CD4-positive, CD25-positive, alpha-beta regulatory T cell (primary cell): ENCODE data around the gene PGM1. TPM values are rescaled to one million over a fixed set of nuclear protein-coding genes. Genes with fewer than 3 reads are reported as not detected.

Experiments used
- ATAC-seq, 2 donors: fragments of 150-1000 bp; cut with Tn5 transposase; one replicate each; pipeline ENCODE4 v1.10.0; 2021; ENCODE audit warnings: low read depth in 2 of 2, moderate number of reproducible peaks in 2 of 2, moderate library complexity in 1 of 2
- DNase-seq, 3 donors: peaks; one replicate each; pipeline versions ENCODE4 v3.0.0 to v3.0.0-alpha.2; 2012 to 2022; ENCODE audit warnings: mixed read lengths in 1 of 3
- H3K27ac ChIP-seq: one replicate; pipeline ENCODE4 v1.7.0; 2013; ENCODE audit warnings: mild to moderate bottlenecking, low read length; ENCODE audit not compliant: insufficient read depth, poor library complexity, severe bottlenecking
- H3K27me3 ChIP-seq: one replicate; pipeline ENCODE4 v1.7.0; 2013; ENCODE audit warnings: low read length; ENCODE audit not compliant: control insufficient read depth, insufficient read depth
- H3K36me3 ChIP-seq: one replicate; pipeline ENCODE4 v1.7.0; 2013; ENCODE audit warnings: mild to moderate bottlenecking, low read length, moderate library complexity; ENCODE audit not compliant: control insufficient read depth, insufficient read depth
- H3K4me1 ChIP-seq: 2 replicates; pipeline ENCODE4 v1.7.0; 2013; ENCODE audit warnings: mild to moderate bottlenecking, low read length; ENCODE audit not compliant: insufficient read depth, control insufficient read depth, poor library complexity, severe bottlenecking
- H3K4me3 ChIP-seq: one replicate; pipeline ENCODE4 v1.7.0; 2013; ENCODE audit warnings: low read depth, mild to moderate bottlenecking, low read length, moderate library complexity
- H3K9me3 ChIP-seq, 2 experiments: 1 replicate in 1 of 2; 2 replicates in 1 of 2; pipeline ENCODE4 v1.7.0; 2013; ENCODE audit warnings: low read length in 2 of 2, mild to moderate bottlenecking in 1 of 2, moderate library complexity in 1 of 2; ENCODE audit not compliant: control insufficient read depth in 2 of 2
- H3K27ac Mint-ChIP-seq, 3 donors: one replicate each; pipeline ENCODE4 v1.8.0; 2020 to 2022; ENCODE audit warnings: mild to moderate bottlenecking in 3 of 3, mixed read lengths in 3 of 3, moderate library complexity in 2 of 3
- H3K27me3 Mint-ChIP-seq: one replicate; pipeline ENCODE4 v1.8.0; 2022; ENCODE audit warnings: mild to moderate bottlenecking, mixed read lengths
- H3K36me3 Mint-ChIP-seq: one replicate; pipeline ENCODE4 v1.8.0; 2020; ENCODE audit warnings: mixed read lengths
- H3K4me1 Mint-ChIP-seq, 4 donors: one replicate each; pipeline ENCODE4 v1.8.0; 2020 to 2022; ENCODE audit warnings: mixed read lengths in 4 of 4, mild to moderate bottlenecking in 1 of 4
- H3K4me3 Mint-ChIP-seq, 4 donors: one replicate each; pipeline ENCODE4 v1.8.0; 2020 to 2022; ENCODE audit warnings: mild to moderate bottlenecking in 4 of 4, mixed read lengths in 4 of 4, moderate library complexity in 3 of 4
- H3K9me3 Mint-ChIP-seq, 7 donors: one replicate each; pipeline ENCODE4 v1.8.0; 2020 to 2022; ENCODE audit warnings: mixed read lengths in 7 of 7, mild to moderate bottlenecking in 3 of 7, moderate library complexity in 2 of 7
- polyA plus RNA-seq, 4 donors: library from polyadenylated mRNA; unstranded; fragments of 300-500 nt; fragmentation: Illumina TruSeq; gene quantifications; one replicate each; pipeline ENCODE4 v1.2.3, GENCODE V29; 2021
- total RNA-seq: library from RNA; stranded (reverse); gene quantifications from one replicate; pipeline ENCODE4 v1.2.3, GENCODE V29; 2022

PGM1 gene
- total and polyA plus RNA-seq, 5 donors from 2014 or later, result 12.6 to 35.4 (median 26.4) TPM

- Histone ChIP-seq H3K4me1 (no peaks in the 10 kb centered on the region), H3K36me3 (no peaks in the 10 kb centered on the region), H3K27me3 (no peaks in the 10 kb centered on the region), H3K27ac (no peak overlapping the region), H3K9me3 (no peaks in the 10 kb centered on the region), H3K4me3 (no peak overlapping the region)
- Mint-ChIP-seq H3K27ac (no peak overlapping the region), H3K27me3 (no peaks in the 10 kb centered on the region), H3K9me3 (no peaks in the 10 kb centered on the region), H3K4me3 (no peak overlapping the region), H3K36me3 (peaks cover 6% of the 10 kb centered on the region), H3K4me1 (peaks cover 5 to 14% (median 8%) of the 10 kb centered on the region in 4 donors)
- ATAC-seq, result peak; percentile 50 to 61
- DNase-seq, result peak; percentile 50 to 77 (median 74)
These were observed 22.7 kb downstream of the PGM1 start for GRCh38 chr1:63615768-63616420.

DNA sequence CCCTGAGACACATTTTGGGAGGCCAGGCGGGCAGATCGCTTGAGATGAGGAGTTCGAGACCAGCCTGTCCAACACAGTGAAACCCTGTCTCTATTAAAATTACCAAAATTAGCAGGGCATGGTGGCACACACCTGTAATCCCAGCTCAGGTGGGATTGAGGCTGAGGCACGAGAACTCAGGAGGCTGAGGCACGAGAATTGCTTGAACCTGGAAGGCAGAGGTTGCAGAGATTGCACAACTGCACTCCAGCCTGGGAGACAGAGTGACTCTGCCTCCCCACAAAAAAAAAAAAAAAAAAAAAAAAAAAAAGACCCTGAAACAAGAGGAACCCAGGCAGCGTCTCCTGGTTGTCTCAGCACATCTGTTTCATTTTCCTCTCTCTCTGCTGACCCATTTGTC, 24.2 kb downstream of the PGM1 start:
- ATAC-seq (no peak), DNase-seq (no peak)
- Histone ChIP-seq H3K27me3 (no peaks in the 10 kb centered on the region), H3K4me3 (no peak overlapping the region), H3K4me1 (no peaks in the 10 kb centered on the region), H3K27ac (no peak overlapping the region), H3K9me3 (no peaks in the 10 kb centered on the region), H3K36me3 (no peaks in the 10 kb centered on the region)
- Mint-ChIP-seq H3K4me3 (no peak overlapping the region), H3K9me3 (no peaks in the 10 kb centered on the region), H3K27ac (peak overlapping the region in 1 of 3 donors; percentile 15), H3K4me1 (peaks cover 5 to 13% (median 8%) of the 10 kb centered on the region in 4 donors), H3K27me3 (no peaks in the 10 kb centered on the region), H3K36me3 (peaks cover 6% of the 10 kb centered on the region)

DNA sequence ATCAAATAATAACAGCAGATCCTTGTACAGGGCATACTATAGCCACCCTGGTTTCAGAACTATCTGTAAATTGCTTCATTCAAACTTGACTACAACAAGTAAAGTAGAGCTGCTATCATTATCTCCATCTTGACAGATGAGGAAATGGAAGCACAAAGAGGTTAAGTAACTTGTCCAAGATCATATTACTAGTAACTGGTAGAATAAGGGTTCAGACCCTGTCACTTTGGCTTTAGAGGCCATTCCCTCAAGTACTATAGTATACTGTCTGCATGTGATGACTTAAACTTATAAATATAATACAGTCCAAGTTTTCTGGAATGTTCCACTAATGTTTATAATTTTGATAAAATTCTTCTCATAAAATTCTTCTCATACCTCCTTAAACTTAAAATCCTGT, 24.8 kb downstream of the PGM1 start:
- ATAC-seq, result no peak
- DNase-seq, result no peak
- Histone ChIP-seq H3K4me1 (no peaks in the 10 kb centered on the region), H3K36me3 (no peaks in the 10 kb centered on the region), H3K9me3 (no peaks in the 10 kb centered on the region), H3K27me3 (no peaks in the 10 kb centered on the region), H3K4me3 (no peak overlapping the region), H3K27ac (no peak overlapping the region)
- Mint-ChIP-seq H3K36me3 (peaks cover 6% of the 10 kb centered on the region), H3K4me1 (peaks cover 5 to 10% (median 8%) of the 10 kb centered on the region in 4 donors), H3K9me3 (no peaks in the 10 kb centered on the region), H3K4me3 (no peak overlapping the region), H3K27ac (no peak overlapping the region), H3K27me3 (no peaks in the 10 kb centered on the region)

GRCh38 chr1:63619558-63619957, 26.3 kb downstream of the PGM1 start:
- Histone ChIP-seq H3K36me3 (no peaks in the 10 kb centered on the region), H3K9me3 (no peaks in the 10 kb centered on the region), H3K27ac (no peak overlapping the region), H3K4me1 (no peaks in the 10 kb centered on the region), H3K4me3 (no peak overlapping the region), H3K27me3 (no peaks in the 10 kb centered on the region)
- H3K36me3 Mint-ChIP-seq, result peaks cover 14% of the 10 kb centered on the region
- H3K27me3 Mint-ChIP-seq, result no peaks in the 10 kb centered on the region
- H3K4me3 Mint-ChIP-seq, result no peak overlapping the region
- ATAC-seq (no peak), DNase-seq (no peak)
- H3K4me1 Mint-ChIP-seq, result peaks cover 5 to 10% (median 7%) of the 10 kb centered on the region in 4 donors
- no peaks in the 10 kb centered on the region for H3K9me3 Mint-ChIP-seq
- H3K27ac Mint-ChIP-seq, result peak overlapping the region in 1 of 3 donors; percentile 58

- peaks cover 5 to 12% (median 7%) of the 10 kb centered on the region in 4 donors for H3K4me1 Mint-ChIP-seq
- H3K4me1 ChIP-seq, result no peaks in the 10 kb centered on the region
- H3K9me3 ChIP-seq, result no peaks in the 10 kb centered on the region
- ATAC-seq (no peak), DNase-seq (no peak)
- no peaks in the 10 kb centered on the region for H3K36me3 ChIP-seq
- H3K36me3 Mint-ChIP-seq, result peaks cover 14% of the 10 kb centered on the region
- H3K27me3 ChIP-seq, result no peaks in the 10 kb centered on the region
- peak overlapping the region in 2 of 3 donors; percentile 58 to 74 for H3K27ac Mint-ChIP-seq
- no peaks in the 10 kb centered on the region for H3K27me3 Mint-ChIP-seq
- no peak overlapping the region for H3K4me3 ChIP-seq
- no peak overlapping the region for H3K27ac ChIP-seq
- no peak overlapping the region for H3K4me3 Mint-ChIP-seq
- no peaks in the 10 kb centered on the region for H3K9me3 Mint-ChIP-seq
These were observed 27.5 kb downstream of the PGM1 start for GRCh38 chr1:63620671-63621070.

GRCh38 chr1:63621075-63621474, 27.9 kb downstream of the PGM1 start:
- no peak for ATAC-seq
- H3K27ac ChIP-seq, result no peak overlapping the region
- Mint-ChIP-seq H3K36me3 (peaks cover 14% of the 10 kb centered on the region), H3K27me3 (no peaks in the 10 kb centered on the region), H3K4me3 (no peak overlapping the region), H3K4me1 (peaks cover under 1 to 12% (median 5%) of the 10 kb centered on the region in 4 donors), H3K27ac (peak overlapping the region in 1 of 3 donors; percentile 22), H3K9me3 (no peaks in the 10 kb centered on the region)
- H3K36me3 ChIP-seq, result no peaks in the 10 kb centered on the region
- H3K9me3 ChIP-seq, result no peaks in the 10 kb centered on the region
- H3K4me3 ChIP-seq, result no peak overlapping the region
- DNase-seq, result no peak
- H3K4me1 ChIP-seq, result no peaks in the 10 kb centered on the region
- H3K27me3 ChIP-seq, result no peaks in the 10 kb centered on the region

DNA sequence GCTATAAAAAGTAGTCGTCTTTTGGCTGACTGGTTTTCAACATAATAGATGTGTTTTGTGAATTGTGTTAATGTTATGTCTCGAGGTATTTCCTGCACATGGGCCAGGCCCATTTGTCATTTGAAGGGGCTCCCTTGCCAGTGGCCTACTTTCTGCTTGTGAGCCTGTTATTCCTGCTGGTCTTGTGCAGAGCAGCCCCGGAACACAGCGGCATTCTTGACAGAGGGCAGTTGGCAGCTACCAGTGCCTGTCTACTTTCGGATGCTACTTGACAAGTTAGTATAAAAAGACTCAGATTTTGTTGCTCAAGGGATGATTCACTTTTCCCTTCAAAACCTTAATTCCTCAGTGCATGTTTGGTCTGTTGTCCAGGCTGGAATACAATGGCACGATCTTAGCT, 28.5 kb downstream of the PGM1 start:
- Mint-ChIP-seq H3K27me3 (no peaks in the 10 kb centered on the region), H3K27ac (no peak overlapping the region), H3K9me3 (no peaks in the 10 kb centered on the region), H3K4me1 (peaks cover 5 to 11% (median 6%) of the 10 kb centered on the region in 4 donors), H3K36me3 (peaks cover 14% of the 10 kb centered on the region), H3K4me3 (no peak overlapping the region)
- Histone ChIP-seq H3K27ac (no peak overlapping the region), H3K27me3 (no peaks in the 10 kb centered on the region), H3K4me1 (no peaks in the 10 kb centered on the region), H3K36me3 (no peaks in the 10 kb centered on the region), H3K4me3 (no peak overlapping the region), H3K9me3 (no peaks in the 10 kb centered on the region)
- ATAC-seq (no peak), DNase-seq (no peak)
